Mesodermal cell (in vitro differentiated cells): ENCODE results near the gene RABL2A.
"Not testable (repeated sequence)": the region's sequence is repeated elsewhere in the genome, so short reads cannot be mapped to it uniquely, and the experiment has no call there.

ENCODE experiments used
- H3K27ac ChIP-seq: 2 replicates; pipeline ENCODE4 v1.7.0; 2013; ENCODE audit warnings: mild to moderate bottlenecking, low read depth, low read length, moderate library complexity; ENCODE audit not compliant: severe bottlenecking
- H3K36me3 ChIP-seq: 2 replicates; pipeline ENCODE4 v1.7.1; 2013; ENCODE audit warnings: mild to moderate bottlenecking, low read length, moderate library complexity; ENCODE audit not compliant: control insufficient read depth, insufficient read depth
- H3K4me1 ChIP-seq: one replicate; pipeline ENCODE4 v1.7.1; 2013; ENCODE audit warnings: mild to moderate bottlenecking, low read length; ENCODE audit not compliant: insufficient read depth, control insufficient read depth, poor library complexity, severe bottlenecking
- H3K4me3 ChIP-seq: 2 replicates; pipeline ENCODE4 v1.7.0; 2013; ENCODE audit warnings: low read length, control low read depth, mild to moderate bottlenecking; ENCODE audit not compliant: insufficient read depth, poor library complexity, severe bottlenecking; ENCODE audit errors: extremely low read depth
- H3K9me3 ChIP-seq: 2 replicates; pipeline ENCODE4 v1.7.1; 2013; ENCODE audit warnings: mild to moderate bottlenecking, low read length, moderate library complexity; ENCODE audit not compliant: control insufficient read depth
- WGBS, 2 experiments: methylation state at CpG; one replicate each; pipeline ENCODE4 v1.1.5; 2013; ENCODE audit warnings: missing lambda C conversion rate in 2 of 2; ENCODE audit not compliant: insufficient coverage in 2 of 2; 5-methylcytosine and 5-hydroxymethylcytosine counted together

Gene RABL2A

DNA sequence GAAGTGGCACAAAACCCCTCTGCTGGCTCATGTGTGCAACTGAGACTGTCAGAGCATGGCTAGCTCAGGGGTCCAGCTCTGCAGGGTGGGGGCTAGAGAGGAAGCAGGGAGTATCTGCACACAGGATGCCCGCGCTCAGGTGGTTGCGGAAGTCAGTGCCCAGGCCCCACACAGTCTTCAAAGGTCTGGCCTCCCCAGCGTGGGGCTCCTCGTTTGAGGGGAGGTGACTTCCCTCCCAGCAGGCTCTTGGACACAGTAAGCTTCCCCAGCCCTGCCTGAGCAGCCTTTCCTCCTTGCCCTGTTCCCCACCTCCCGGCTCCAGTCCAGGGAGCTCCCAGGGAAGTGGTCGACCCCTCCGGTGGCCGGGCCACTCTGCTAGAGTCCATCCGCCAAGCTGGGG lies 29.9 kb upstream of the RABL2A start:
- H3K36me3 ChIP-seq, H3K4me1 ChIP-seq, H3K4me3 ChIP-seq, H3K27ac ChIP-seq, H3K9me3 ChIP-seq: not testable (repeated sequence)
- no CpG with 5 or more reads among the region's 10 CpGs for WGBS, 2 experiments

DNA sequence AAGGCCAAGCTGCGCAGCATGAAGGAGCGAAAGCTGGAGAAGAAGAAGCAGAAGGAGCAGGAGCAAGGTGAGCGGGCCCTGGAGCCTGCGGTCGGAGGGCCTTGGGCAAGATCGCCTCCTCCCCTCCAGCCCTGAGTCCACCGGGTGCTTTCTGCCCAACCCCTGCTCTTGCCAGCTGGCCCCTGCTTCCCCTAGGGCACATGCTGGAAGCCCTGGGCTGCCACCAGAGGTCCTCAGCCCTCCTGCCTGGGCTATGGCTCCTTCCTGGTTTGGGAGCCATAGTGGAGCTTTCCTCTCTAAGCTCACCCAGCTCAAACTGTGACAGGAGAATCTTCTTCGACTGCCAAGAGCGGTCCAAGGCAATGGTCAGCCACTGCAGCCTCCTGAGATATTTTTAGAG lies 29.5 kb upstream of the RABL2A start:
- not testable (repeated sequence) for H3K9me3 ChIP-seq, H3K4me1 ChIP-seq, H3K27ac ChIP-seq, H3K36me3 ChIP-seq, H3K4me3 ChIP-seq
- WGBS, 2 experiments, result 67% methylated on average over 1 of the region's 9 CpGs; no CpG with 5 or more reads in 1 of the 2 experiments

DNA sequence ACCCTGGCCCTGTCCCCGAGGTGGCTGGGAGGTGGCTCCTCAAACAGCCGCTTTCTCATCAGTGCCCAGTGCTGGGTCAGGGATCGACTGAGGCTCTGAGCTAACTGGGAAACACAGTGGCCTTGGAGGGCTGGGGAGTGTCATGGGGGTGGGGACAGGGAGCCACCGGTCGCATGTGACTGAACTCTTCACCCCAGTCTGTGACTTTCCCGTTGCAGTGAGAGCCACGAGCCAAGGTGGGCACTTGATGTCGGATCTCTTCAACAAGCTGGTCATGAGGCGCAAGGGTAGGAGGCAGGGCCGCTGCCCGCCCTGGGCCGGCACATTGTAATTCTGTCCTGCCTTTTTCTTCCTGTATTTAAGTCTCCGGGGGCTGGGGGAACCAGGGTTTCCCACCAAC lies 28.9 kb upstream of the RABL2A start:
- not testable (repeated sequence) for H3K36me3 ChIP-seq, H3K9me3 ChIP-seq, H3K4me3 ChIP-seq, H3K4me1 ChIP-seq, H3K27ac ChIP-seq
- 94 to 98% methylated on average over 5 to 6 of the region's 13 CpGs for WGBS, 2 experiments

DNA sequence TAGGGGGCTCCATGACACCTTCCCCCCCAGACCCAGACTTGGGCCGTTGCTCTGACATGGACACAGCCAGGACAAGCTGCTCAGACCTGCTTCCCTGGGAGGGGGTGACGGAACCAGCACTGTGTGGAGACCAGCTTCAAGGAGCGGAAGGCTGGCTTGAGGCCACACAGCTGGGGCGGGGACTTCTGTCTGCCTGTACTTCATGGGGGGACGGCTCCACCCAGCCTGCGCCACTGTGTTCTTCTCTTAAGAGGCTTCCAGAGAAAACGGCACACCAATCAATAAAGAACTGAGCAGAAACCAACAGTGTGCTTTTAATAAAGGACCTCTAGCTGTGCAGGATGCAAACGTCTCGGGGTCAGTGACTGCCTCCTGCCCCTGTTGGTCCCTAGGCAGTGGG lies 28.3 kb upstream of the RABL2A start:
- H3K4me1 ChIP-seq, H3K4me3 ChIP-seq, H3K27ac ChIP-seq, H3K9me3 ChIP-seq, H3K36me3 ChIP-seq: not testable (repeated sequence)
- WGBS, 2 experiments, result no CpG with 5 or more reads among the region's 9 CpGs

DNA sequence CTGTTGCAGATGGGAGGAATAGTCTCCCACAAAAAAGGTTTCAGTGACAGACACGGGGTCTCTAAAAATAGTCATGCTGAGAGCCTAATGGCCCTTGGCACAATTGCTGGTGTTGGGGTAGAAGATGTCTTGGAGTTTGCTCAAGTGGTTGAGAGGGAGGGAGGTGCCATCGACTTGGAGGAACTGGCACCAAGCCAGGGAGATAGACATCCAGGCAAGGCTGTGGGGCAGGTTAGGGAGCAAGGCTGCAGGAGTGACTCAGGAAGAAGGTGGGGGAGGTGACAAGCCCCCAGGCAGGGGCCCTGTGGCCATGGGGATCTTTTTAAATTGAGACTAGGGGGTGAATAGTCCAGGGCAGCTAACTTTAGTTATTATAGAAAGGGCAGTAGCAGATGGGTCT lies 27.9 kb upstream of the RABL2A start:
- 86% methylated on average over 1 of the region's 2 CpGs; no CpG with 5 or more reads in 1 of the 2 experiments for WGBS, 2 experiments
- H3K4me3 ChIP-seq, H3K27ac ChIP-seq, H3K4me1 ChIP-seq, H3K36me3 ChIP-seq, H3K9me3 ChIP-seq: not testable (repeated sequence)

DNA sequence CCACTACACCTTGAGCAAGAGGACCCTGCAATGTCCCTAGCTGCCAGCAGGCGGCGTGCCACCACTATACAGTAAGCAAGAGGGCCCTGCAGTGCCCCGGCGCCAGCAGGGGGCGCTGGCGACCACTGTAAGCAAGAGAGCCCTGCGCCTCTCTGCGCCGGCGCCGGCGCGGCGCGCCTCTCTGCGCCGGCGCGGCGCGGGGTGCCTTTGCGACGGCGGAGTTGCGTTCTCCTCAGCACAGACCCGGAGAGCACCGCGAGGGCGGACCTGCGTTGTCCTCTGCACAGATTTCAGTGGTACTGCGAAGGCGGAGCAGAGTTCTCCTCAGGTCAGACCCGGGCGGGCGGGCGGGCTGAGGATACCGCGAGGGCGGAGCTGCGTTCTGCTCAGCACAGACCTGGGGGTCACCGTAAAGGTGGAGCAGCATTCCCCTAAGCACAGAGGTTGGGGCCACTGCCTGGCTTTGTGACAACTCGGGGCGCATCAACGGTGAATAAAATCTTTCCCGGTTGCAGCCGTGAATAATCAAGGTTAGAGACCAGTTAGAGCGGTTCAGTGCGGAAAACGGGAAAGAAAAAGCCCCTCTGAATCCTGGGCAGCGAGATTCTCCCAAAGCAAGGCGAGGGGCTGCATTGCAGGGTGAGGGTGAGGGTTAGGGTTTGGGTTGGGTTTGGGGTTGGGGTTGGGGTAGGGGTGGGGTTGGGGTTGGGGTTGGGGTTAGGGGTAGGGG lies 24.9 kb upstream of the RABL2A start:
- WGBS, 2 experiments, result 94 to 95% methylated on average over 47 to 50 of the region's 51 CpGs
- H3K36me3 ChIP-seq, H3K4me3 ChIP-seq, H3K27ac ChIP-seq, H3K4me1 ChIP-seq, H3K9me3 ChIP-seq: not testable (repeated sequence)

DNA sequence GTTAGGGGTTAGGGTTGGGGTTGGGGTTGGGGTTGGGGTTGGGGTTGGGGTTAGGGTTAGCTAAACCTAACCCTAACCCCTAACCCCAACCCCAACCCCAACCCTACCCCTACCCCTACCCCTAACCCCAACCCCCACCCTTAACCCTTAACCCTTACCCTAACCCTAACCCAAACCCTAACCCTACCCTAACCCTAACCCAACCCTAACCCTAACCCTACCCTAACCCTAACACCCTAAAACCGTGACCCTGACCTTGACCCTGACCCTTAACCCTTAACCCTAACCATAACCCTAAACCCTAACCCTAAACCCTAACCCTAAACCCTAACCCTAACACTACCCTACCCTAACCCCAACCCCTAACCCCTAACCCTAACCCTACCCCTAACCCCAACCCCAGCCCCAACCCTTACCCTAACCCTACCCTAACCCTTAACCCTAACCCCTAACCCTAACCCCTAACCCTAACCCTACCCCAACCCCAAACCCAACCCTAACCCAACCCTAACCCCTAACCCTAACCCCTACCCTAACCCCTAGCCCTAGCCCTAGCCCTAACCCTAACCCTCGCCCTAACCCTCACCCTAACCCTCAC lies 24.1 kb upstream of the RABL2A start:
- Histone ChIP-seq H3K36me3 (no peaks in the 10 kb centered on the region), H3K27ac (peak overlapping the region; percentile 67), H3K4me3 (peak overlapping the region; percentile 64), H3K4me1 (no peaks in the 10 kb centered on the region), H3K9me3 (no peaks in the 10 kb centered on the region)
- 60 to 100% methylated on average over 1 to 2 of the region's 2 CpGs for WGBS, 2 experiments

DNA sequence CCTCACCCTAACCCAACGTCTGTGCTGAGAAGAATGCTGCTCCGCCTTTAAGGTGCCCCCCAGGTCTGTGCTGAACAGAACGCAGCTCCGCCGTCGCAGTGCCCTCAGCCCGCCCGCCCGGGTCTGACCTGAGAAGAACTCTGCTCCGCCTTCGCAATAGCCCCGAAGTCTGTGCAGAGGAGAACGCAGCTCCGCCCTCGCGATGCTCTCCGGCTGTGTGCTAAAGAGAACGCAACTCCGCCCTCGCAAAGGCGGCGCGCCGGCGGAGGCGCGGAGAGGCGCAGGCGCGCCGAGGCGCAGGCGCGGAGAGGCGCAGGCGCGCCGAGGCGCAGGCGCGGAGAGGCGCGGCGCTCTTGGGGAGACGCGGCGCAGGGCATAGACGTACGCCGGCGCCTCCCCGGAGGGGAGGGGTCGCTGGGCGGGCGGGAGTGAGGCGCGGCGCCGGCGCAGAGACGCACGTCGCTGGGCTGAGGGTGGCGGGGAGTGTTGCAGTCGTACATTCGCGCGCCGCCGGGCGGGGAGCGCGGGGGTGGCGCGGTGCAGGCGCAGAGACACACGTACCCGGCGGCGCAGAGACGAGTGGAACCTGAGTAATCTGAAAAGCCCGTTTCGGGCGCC lies 23.5 kb upstream of the RABL2A start:
- H3K4me3 ChIP-seq, result peak overlapping the region; percentile 64
- H3K9me3 ChIP-seq, H3K4me1 ChIP-seq, H3K36me3 ChIP-seq: not testable (repeated sequence)
- H3K27ac ChIP-seq, result peak overlapping the region; percentile 84
- 1 to 3% methylated on average over 27 to 75 of the region's 84 CpGs for WGBS, 2 experiments

DNA sequence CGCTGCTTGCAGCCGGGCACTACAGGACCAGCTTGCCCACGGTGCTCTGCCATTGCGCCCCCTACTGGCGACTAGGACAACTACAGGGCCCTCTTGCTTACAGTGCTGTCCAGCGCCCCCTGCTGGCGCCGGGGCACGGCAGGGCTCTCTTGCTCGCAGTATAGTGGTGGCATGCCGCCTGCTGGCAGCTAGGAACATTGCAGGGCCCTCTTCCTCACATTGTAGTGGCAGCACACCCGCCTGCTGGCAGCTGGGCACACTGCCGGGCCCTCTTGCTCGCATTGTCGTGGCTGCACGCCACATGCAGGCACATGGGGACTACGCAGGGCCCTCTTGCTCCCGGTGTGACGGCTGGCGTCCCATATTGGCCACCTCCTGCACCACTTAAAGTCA lies 23.0 kb upstream of the RABL2A start:
- Histone ChIP-seq H3K27ac (peak overlapping the region; percentile 84), H3K4me3 (peak overlapping the region; percentile 64)
- not testable (repeated sequence) for H3K36me3 ChIP-seq, H3K4me1 ChIP-seq, H3K9me3 ChIP-seq
- WGBS, 2 experiments, result 3 to 5% methylated on average over 18 of the region's 20 CpGs

DNA sequence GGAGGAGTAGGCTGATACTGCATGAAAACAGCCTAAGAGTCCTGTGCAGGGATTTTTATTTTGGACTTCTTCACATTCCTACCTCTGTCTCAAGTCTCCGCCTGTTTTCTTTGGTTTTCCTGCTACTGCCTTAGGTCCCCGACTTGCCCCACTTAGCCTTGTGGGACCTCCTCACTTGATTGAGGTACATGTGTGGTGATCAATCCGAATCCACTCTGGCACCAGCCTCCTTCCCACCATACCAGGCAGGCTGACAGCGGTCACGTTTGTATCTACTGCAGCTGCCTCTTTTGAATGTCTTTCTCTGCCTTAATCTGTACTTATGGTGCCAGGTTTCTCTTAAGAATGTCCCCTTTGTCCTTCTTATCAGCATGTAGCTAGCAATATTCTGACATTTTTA lies 22.4 kb upstream of the RABL2A start:
- H3K4me1 ChIP-seq, H3K36me3 ChIP-seq, H3K4me3 ChIP-seq, H3K9me3 ChIP-seq, H3K27ac ChIP-seq: not testable (repeated sequence)
- WGBS, 2 experiments, result 100% methylated on average over 1 to 2 of the region's 5 CpGs

DNA sequence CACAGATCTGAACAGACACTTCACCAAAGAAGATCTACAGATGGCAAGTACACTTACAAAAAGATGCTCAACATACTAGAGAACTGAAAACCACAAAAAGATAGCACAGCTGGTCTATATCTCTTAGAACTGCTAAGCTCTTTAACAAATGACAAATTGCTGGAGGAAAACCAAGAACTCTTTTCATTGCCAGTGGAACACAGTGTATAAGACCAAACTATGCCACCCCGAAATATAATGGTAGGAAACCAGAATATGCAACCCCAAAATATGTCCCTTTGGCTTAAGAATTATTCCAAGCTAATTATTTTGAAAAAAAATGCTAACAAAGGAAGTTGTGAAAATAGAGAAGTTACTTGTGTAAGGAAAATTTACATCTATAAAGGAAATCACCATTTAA lies 21.0 kb upstream of the RABL2A start:
- WGBS, 2 experiments, result no CpG with 5 or more reads among the region's 1 CpG
- not testable (repeated sequence) for H3K9me3 ChIP-seq, H3K4me1 ChIP-seq, H3K4me3 ChIP-seq, H3K36me3 ChIP-seq, H3K27ac ChIP-seq
